ENCODE data around the gene PPP1R9A. TPM values are rescaled to one million over a fixed set of nuclear protein-coding genes. Genes with fewer than 3 reads are reported as not detected.
A peak's percentile ranks its signal among the peaks of the same experiment; 100 is the strongest.

Gene PPP1R9A
- total RNA-seq, 3 donors from 2014 or later = 0.08 to 0.35 (median 0.16) TPM

- H3K27me3 Mint-ChIP-seq (ENCODE audit: low read depth) = peaks cover 3% of the 10 kb centered on the region
- H3K4me3 Mint-ChIP-seq = no peak overlapping the region
- no peaks in the 10 kb centered on the region for H3K9me3 Mint-ChIP-seq
- DNase-seq = no peak
- no peak for ATAC-seq
- no peaks in the 10 kb centered on the region for H3K36me3 Mint-ChIP-seq (ENCODE audit: insufficient read depth)
- H3K4me1 Mint-ChIP-seq (ENCODE audit: low read depth) = no peaks in the 10 kb centered on the region
These were observed 317.9 kb downstream of the PPP1R9A start for GRCh38 chr7:95225301-95225700.

- Mint-ChIP-seq H3K36me3 (ENCODE audit: insufficient read depth) (no peaks in the 10 kb centered on the region), H3K27me3 (ENCODE audit: low read depth) (peaks cover 3% of the 10 kb centered on the region), H3K4me1 (ENCODE audit: low read depth) (no peaks in the 10 kb centered on the region), H3K9me3 (no peaks in the 10 kb centered on the region), H3K4me3 (no peak overlapping the region)
- no peak for DNase-seq
- ATAC-seq = no peak
These were observed 321.9 kb downstream of the PPP1R9A start for GRCh38 chr7:95229301-95229700.

- H3K27me3 Mint-ChIP-seq (ENCODE audit: low read depth) = no peaks in the 10 kb centered on the region
- H3K4me3 Mint-ChIP-seq = no peak overlapping the region
- H3K36me3 Mint-ChIP-seq (ENCODE audit: insufficient read depth) = no peaks in the 10 kb centered on the region
- H3K4me1 Mint-ChIP-seq (ENCODE audit: low read depth) = no peaks in the 10 kb centered on the region
- DNase-seq (no peak), ATAC-seq (no peak)
- H3K9me3 Mint-ChIP-seq = peaks cover 4% of the 10 kb centered on the region
These were observed 331.0 kb downstream of the PPP1R9A start for GRCh38 chr7:95238252-95238943.

GRCh38 chr7:95240921-95241320 is 333.5 kb downstream of the PPP1R9A start:
- Mint-ChIP-seq H3K36me3 (ENCODE audit: insufficient read depth) (no peaks in the 10 kb centered on the region), H3K27me3 (ENCODE audit: low read depth) (no peaks in the 10 kb centered on the region), H3K4me3 (no peak overlapping the region), H3K9me3 (no peaks in the 10 kb centered on the region), H3K4me1 (ENCODE audit: low read depth) (no peaks in the 10 kb centered on the region)
- no peak for ATAC-seq
- no peak for DNase-seq

- no peak for ATAC-seq
- H3K4me1 Mint-ChIP-seq (ENCODE audit: low read depth) = no peaks in the 10 kb centered on the region
- no peaks in the 10 kb centered on the region for H3K9me3 Mint-ChIP-seq
- no peak overlapping the region for H3K4me3 Mint-ChIP-seq
- H3K27me3 Mint-ChIP-seq (ENCODE audit: low read depth) = no peaks in the 10 kb centered on the region
- DNase-seq = no peak
- no peaks in the 10 kb centered on the region for H3K36me3 Mint-ChIP-seq (ENCODE audit: insufficient read depth)
These were observed 334.9 kb downstream of the PPP1R9A start for GRCh38 chr7:95242266-95242665.

GRCh38 chr7:95244616-95245015 is 337.2 kb downstream of the PPP1R9A start:
- Mint-ChIP-seq H3K27me3 (ENCODE audit: low read depth) (no peaks in the 10 kb centered on the region), H3K4me1 (ENCODE audit: low read depth) (no peaks in the 10 kb centered on the region), H3K36me3 (ENCODE audit: insufficient read depth) (no peaks in the 10 kb centered on the region), H3K9me3 (no peaks in the 10 kb centered on the region), H3K4me3 (no peak overlapping the region)
- no peak for ATAC-seq
- no peak for DNase-seq

GRCh38 chr7:95245828-95246500 is 338.6 kb downstream of the PPP1R9A start:
- Mint-ChIP-seq H3K9me3 (no peaks in the 10 kb centered on the region), H3K36me3 (ENCODE audit: insufficient read depth) (no peaks in the 10 kb centered on the region), H3K4me1 (ENCODE audit: low read depth) (no peaks in the 10 kb centered on the region), H3K27me3 (ENCODE audit: low read depth) (no peaks in the 10 kb centered on the region), H3K4me3 (no peak overlapping the region)
- ATAC-seq (no peak), DNase-seq (no peak)

GRCh38 chr7:95246831-95247370 is 339.5 kb downstream of the PPP1R9A start:
- no peak for ATAC-seq
- H3K4me1 Mint-ChIP-seq (ENCODE audit: low read depth) = no peaks in the 10 kb centered on the region
- H3K4me3 Mint-ChIP-seq = no peak overlapping the region
- no peaks in the 10 kb centered on the region for H3K36me3 Mint-ChIP-seq (ENCODE audit: insufficient read depth)
- no peak for DNase-seq
- no peaks in the 10 kb centered on the region for H3K9me3 Mint-ChIP-seq
- H3K27me3 Mint-ChIP-seq (ENCODE audit: low read depth) = peaks cover 2% of the 10 kb centered on the region

GRCh38 chr7:95250571-95250970 is 343.2 kb downstream of the PPP1R9A start:
- H3K27me3 Mint-ChIP-seq (ENCODE audit: low read depth) = peaks cover 5% of the 10 kb centered on the region
- no peaks in the 10 kb centered on the region for H3K4me1 Mint-ChIP-seq (ENCODE audit: low read depth)
- H3K4me3 Mint-ChIP-seq = no peak overlapping the region
- ATAC-seq = no peak
- no peaks in the 10 kb centered on the region for H3K9me3 Mint-ChIP-seq
- DNase-seq = no peak
- H3K36me3 Mint-ChIP-seq (ENCODE audit: insufficient read depth) = no peaks in the 10 kb centered on the region

GRCh38 chr7:95251966-95252365 is 344.6 kb downstream of the PPP1R9A start:
- Mint-ChIP-seq H3K4me3 (no peak overlapping the region), H3K27me3 (ENCODE audit: low read depth) (peaks cover 5% of the 10 kb centered on the region), H3K9me3 (no peaks in the 10 kb centered on the region), H3K4me1 (ENCODE audit: low read depth) (no peaks in the 10 kb centered on the region), H3K36me3 (ENCODE audit: insufficient read depth) (no peaks in the 10 kb centered on the region)
- ATAC-seq (no peak), DNase-seq (no peak)

GRCh38 chr7:95253986-95254385 is 346.6 kb downstream of the PPP1R9A start:
- Mint-ChIP-seq H3K9me3 (no peaks in the 10 kb centered on the region), H3K4me1 (ENCODE audit: low read depth) (no peaks in the 10 kb centered on the region), H3K27me3 (ENCODE audit: low read depth) (peaks cover 5% of the 10 kb centered on the region), H3K4me3 (no peak overlapping the region), H3K36me3 (ENCODE audit: insufficient read depth) (no peaks in the 10 kb centered on the region)
- DNase-seq (no peak), ATAC-seq (no peak)

- no peaks in the 10 kb centered on the region for H3K4me1 Mint-ChIP-seq (ENCODE audit: low read depth)
- H3K36me3 Mint-ChIP-seq (ENCODE audit: insufficient read depth) = no peaks in the 10 kb centered on the region
- no peak for DNase-seq
- H3K27me3 Mint-ChIP-seq (ENCODE audit: low read depth) = peaks cover 5% of the 10 kb centered on the region
- no peaks in the 10 kb centered on the region for H3K9me3 Mint-ChIP-seq
- H3K4me3 Mint-ChIP-seq = no peak overlapping the region
- peak in 1 of 2 donors; percentile 52 for ATAC-seq
These were observed 348.3 kb downstream of the PPP1R9A start for GRCh38 chr7:95255691-95256090.

- H3K9me3 Mint-ChIP-seq = no peaks in the 10 kb centered on the region
- no peak for ATAC-seq
- no peaks in the 10 kb centered on the region for H3K27me3 Mint-ChIP-seq (ENCODE audit: low read depth)
- no peaks in the 10 kb centered on the region for H3K4me1 Mint-ChIP-seq (ENCODE audit: low read depth)
- no peaks in the 10 kb centered on the region for H3K36me3 Mint-ChIP-seq (ENCODE audit: insufficient read depth)
- no peak overlapping the region for H3K4me3 Mint-ChIP-seq
- DNase-seq = no peak
These were observed 354.6 kb downstream of the PPP1R9A start for GRCh38 chr7:95261895-95262415.

- Mint-ChIP-seq H3K4me3 (no peak overlapping the region), H3K36me3 (ENCODE audit: insufficient read depth) (no peaks in the 10 kb centered on the region), H3K27me3 (ENCODE audit: low read depth) (no peaks in the 10 kb centered on the region), H3K4me1 (ENCODE audit: low read depth) (no peaks in the 10 kb centered on the region), H3K9me3 (no peaks in the 10 kb centered on the region)
- ATAC-seq = no peak
- no peak for DNase-seq
These were observed 355.5 kb downstream of the PPP1R9A start for GRCh38 chr7:95262875-95263274.
